Bronchial epithelial cell (primary cell): Measurements from ENCODE around the gene PRR20G. TPM values are rescaled to one million over a fixed set of nuclear protein-coding genes. Genes with fewer than 3 reads are reported as not detected.
"Not testable (repeated sequence)": the region's sequence is repeated elsewhere in the genome, so short reads cannot be mapped to it uniquely, and the experiment has no call there.

ENCODE experiments used
- DNase-seq: peaks from one replicate; pipeline ENCODE4 v3.0.0-alpha.2; 2010; ENCODE audit warnings: low read depth
- FAIRE-seq: peaks from 2 replicates; lab custom pipeline; 2011; peaks lifted over from hg19 to GRCh38; lab: Jason Lieb, UNC
- H3K27me3 ChIP-seq: 2 replicates; pipeline ENCODE4 v1.5.1; 2011; ENCODE audit warnings: low read length; ENCODE audit not compliant: control insufficient read depth, insufficient read depth
- H3K36me3 ChIP-seq: 2 replicates; pipeline ENCODE4 v1.5.1; 2011; ENCODE audit warnings: low read length; ENCODE audit not compliant: control insufficient read depth, insufficient read depth
- H3K4me3 ChIP-seq: 2 replicates; pipeline ENCODE4 v1.5.1; 2011; ENCODE audit warnings: mild to moderate bottlenecking, low read depth, low read length, control low read depth
- total RNA-seq: library from RNA; depleted of rRNA; stranded (reverse); fragments of >200 nt; gene quantifications from 2 replicates; pipeline ENCODE4 v1.2.1, GENCODE V29; 2014
- TF ChIP-seq, protein P1 (sequence below): IDR thresholded peaks from 2 replicates; pipeline ENCODE4 v1.5.1; 2011; ENCODE audit warnings: mild to moderate bottlenecking, moderate library complexity, low read length, control low read depth, inconsistent platforms; ENCODE audit not compliant: insufficient read depth, severe bottlenecking

PRR20G gene
- total RNA-seq, 1 donor from 2014 or later, result not detected

DNA sequence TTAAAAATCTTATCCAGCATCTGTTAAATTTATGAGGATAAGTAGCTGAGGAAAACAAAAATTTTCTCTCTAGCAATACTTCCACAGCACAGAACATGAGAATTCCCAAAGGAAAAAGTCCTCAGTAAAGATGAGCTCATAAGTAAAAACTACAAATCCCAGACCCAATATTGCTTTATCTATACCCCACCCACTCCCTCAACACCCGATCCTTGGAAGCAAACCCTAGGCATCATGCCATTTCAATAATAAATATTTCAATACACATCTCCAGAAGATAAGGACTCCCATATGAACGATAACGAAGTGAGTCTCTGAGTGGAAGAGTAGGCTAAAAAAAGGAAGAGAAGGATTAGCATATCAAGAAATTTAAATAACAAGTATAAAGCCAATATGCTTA is 8.3 kb upstream of the PRR20G start:
- FAIRE-seq, result no peak
- no peak for DNase-seq
- TF ChIP-seq, protein P1, sequence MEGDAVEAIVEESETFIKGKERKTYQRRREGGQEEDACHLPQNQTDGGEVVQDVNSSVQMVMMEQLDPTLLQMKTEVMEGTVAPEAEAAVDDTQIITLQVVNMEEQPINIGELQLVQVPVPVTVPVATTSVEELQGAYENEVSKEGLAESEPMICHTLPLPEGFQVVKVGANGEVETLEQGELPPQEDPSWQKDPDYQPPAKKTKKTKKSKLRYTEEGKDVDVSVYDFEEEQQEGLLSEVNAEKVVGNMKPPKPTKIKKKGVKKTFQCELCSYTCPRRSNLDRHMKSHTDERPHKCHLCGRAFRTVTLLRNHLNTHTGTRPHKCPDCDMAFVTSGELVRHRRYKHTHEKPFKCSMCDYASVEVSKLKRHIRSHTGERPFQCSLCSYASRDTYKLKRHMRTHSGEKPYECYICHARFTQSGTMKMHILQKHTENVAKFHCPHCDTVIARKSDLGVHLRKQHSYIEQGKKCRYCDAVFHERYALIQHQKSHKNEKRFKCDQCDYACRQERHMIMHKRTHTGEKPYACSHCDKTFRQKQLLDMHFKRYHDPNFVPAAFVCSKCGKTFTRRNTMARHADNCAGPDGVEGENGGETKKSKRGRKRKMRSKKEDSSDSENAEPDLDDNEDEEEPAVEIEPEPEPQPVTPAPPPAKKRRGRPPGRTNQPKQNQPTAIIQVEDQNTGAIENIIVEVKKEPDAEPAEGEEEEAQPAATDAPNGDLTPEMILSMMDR, result no peak
- no peaks in the 10 kb centered on the region for H3K36me3 ChIP-seq
- no peak overlapping the region for H3K4me3 ChIP-seq
- H3K27me3 ChIP-seq, result peaks cover 3% of the 10 kb centered on the region

DNA sequence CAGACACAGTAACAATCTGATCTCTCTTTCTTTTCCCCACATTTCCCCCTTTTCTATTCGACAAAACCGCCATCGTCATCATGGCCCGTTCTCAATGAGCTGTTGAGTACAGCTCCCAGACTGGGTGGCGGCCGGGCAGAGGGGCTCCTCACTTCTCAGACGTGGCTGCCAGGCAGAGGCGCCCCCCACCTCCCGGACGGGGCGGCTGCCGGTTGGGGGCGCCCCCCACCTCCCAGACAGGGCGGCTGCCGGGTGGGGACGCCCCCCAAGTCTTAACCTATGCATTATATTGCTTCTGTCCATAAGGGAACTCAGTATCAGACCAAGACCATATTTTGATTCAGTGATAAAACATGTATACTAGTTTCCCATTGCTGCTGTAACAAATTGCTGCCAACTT is 5.8 kb upstream of the PRR20G start:
- H3K36me3 ChIP-seq, DNase-seq, FAIRE-seq: not testable (repeated sequence)

DNA sequence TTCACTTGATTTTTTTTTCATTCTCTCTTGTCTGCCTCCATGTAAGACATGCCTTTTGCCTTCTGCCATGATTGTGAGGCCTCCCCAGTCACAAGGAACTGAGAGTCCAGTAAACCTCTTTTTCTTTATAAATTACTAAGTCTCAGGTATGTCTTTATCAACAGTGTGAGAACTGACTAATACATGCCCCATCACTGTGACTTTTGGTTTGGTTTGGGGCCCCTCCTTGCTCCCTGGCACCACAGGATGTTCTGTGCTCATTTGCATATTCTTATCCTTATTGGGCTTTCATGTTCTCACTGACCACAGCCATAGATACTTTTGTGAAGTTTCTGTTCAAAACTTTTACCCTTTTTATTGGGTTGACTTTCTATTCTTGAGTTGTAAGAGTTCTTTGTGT is 3.8 kb upstream of the PRR20G start:
- no peaks in the 10 kb centered on the region for H3K36me3 ChIP-seq
- FAIRE-seq (no peak), DNase-seq (no peak)
- no peaks in the 10 kb centered on the region for H3K27me3 ChIP-seq
- TF ChIP-seq, protein P1, result no peak
- H3K4me3 ChIP-seq, result no peak overlapping the region

More for the DNA sequence above, 5.8 kb upstream of the PRR20G start:
- H3K27me3 ChIP-seq, H3K4me3 ChIP-seq: not testable (repeated sequence)

DNA sequence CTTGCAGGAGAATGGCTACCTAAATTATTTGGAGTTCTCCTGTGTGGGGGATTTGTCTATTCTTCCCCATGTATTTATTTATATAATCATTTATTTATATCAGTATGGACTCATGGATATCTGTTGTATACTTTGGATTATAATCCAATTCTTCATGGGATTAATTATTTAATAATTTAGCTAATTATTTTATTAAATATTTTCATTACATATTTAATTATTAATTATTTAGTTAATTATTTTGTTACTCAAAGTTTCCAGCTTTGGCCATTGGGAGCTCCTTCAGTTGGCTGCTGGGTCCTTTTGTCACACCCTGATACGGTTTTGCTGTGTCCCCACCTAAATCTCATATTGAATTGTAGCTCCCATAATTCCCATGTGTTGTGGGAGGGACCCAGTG is 3.3 kb upstream of the PRR20G start:
- Histone ChIP-seq H3K27me3 (no peaks in the 10 kb centered on the region), H3K36me3 (no peaks in the 10 kb centered on the region), H3K4me3 (no peak overlapping the region)
- TF ChIP-seq, protein P1, result no peak
- FAIRE-seq (no peak), DNase-seq (no peak)

DNA sequence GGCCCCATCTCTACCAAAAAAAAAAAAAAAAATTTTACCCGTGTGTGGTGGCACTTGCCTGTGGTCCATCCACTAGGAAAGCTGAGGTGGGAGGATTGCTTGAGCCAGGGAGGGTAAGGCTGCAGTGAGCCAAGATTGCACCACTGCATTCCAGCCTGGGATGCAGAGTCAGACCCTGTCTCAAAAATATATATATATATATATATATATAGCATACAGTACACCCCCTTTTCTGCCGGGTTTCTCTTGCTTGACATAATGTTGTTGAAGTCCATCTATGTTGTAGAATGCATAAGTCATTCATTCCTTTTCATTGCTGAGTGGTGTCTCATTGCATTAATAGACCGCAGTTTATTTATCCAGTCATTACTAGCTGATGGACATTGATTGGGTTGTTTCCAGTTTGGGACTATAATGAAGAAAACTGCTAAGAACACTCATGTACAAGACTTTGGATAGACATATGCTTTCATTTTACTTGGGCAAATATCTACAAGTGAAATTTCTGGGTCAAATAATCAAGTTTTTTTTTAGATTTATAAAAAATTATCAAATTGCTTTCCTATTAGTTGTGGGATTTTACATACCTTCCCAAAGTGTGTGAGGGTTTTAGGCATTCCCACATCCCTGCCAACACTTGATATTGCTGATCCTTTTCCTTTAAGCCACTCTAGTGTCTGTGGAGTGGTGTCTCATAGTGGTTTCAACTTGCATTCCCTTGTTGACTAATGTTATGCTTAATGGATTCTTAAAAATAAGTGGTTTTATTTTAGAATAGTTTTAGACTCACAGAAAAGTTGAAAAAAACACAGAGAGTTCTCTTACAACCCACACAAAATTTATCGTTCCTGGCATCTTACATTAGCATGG is 2.1 kb upstream of the PRR20G start:
- no peaks in the 10 kb centered on the region for H3K36me3 ChIP-seq
- TF ChIP-seq, protein P1, result no peak
- FAIRE-seq (no peak), DNase-seq (peak; percentile 22)
- no peak overlapping the region for H3K4me3 ChIP-seq
- H3K27me3 ChIP-seq, result no peaks in the 10 kb centered on the region

DNA sequence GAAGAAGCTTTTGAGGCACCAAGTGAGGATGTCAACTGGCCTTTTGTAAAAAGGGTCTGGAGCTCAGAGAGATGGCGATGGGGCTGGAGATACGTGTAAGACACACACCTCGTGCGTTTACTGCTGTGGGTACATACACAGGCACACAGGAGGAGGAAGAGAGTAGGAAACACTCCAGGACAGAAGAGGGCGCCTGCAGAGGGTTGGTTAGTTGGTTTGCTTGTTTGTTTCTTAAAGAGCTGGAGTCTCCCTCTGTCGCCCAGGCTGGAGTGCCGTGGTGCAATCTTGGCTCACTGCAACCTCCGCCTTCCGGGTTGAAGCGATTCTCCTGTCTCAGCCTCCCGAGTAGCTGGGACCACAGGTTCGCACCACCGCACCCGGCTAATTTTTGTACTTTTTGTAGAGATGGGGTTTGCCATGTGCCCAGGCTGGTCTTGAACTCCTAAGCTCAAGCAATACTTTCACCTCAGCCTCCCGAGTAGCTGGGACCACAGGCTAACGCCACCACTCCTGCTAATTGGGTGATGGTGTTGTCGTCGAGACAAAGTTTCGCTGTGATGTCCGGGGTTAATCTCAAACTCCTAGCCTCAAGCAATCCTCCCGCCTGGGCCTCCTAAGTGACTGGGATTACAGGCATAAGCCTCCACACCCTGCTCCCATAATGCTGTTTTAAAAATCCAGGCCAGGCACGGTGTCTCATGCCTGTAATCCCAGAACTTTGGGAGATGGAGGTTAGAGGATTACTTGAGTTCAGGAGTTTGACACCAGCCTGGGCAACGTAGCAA is 1.3 kb upstream of the PRR20G start:
- H3K4me3 ChIP-seq, result no peak overlapping the region
- no peak for FAIRE-seq
- DNase-seq, result no peak
- H3K27me3 ChIP-seq, result no peaks in the 10 kb centered on the region
- TF ChIP-seq, protein P1, result no peak
- no peaks in the 10 kb centered on the region for H3K36me3 ChIP-seq
